Measurements from ENCODE around the gene TPO. TPM values are rescaled to one million over a fixed set of nuclear protein-coding genes. Genes with fewer than 3 reads are reported as not detected.
"Not testable (repeated sequence)": the region's sequence is repeated elsewhere in the genome, so short reads cannot be mapped to it uniquely, and the experiment has no call there.

Gene TPO
- total RNA-seq, 2 donors from 2014 or later, result 6.0 to 6.5 TPM

DNA sequence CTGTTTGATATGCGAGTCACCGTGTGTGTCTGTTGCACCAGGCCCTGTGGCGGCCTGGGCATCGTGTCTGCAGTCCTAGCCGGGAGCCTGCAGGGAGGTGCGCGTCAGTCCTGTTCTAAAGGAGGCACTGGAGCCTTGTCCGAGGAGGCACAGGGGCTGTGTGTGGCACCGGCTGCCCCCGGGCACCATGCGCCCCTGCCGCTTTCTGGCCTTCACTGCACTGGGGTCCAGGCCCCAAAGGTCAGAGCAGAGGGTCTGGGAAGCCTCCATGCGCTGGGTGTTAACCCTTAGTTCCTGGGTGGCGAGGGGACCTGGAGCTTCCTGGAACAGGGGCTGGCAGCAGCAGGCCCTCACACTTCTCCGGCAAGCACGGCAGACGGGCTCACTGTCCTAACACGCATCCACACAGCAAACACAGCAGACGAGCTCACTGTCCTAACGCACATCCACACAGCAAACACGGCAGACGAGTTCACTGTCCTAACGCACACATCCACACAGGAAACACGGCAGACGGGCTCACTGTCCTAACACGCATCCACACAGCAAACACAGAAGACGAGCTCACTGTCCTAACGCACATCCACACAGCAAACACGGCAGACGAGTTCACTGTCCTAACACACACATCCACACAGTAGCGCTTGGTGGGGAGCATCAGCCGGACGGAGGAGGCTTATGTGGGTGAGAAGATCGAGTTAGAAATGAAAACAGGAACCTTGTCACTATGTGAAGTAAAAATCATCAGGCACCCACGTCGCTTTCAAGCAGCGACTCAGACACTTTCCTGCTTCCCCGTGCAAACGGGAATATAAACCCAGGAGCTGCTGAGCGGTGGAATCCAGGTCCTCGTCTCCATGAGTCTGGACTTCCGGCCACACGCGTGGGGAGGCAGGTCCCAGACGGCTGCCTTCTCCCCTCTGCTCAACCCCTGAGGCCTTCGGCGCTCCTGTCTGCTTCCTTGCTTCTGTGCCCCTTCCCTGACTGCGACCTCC lies 65.3 kb downstream of the TPO start:
- intact Hi-C loops (cut with DNase I), result loop anchor here in 1 of 2 donors (5.0 kb wide), 1 partner anchor 269 kb away; no protein-coding TSS in a partner anchor
- peak; percentile 67 for DNase-seq (ENCODE audit: low spot score)

GRCh38 chr2:1479346-1479745 lies 66.1 kb downstream of the TPO start:
- intact Hi-C loops (cut with DNase I), result loop anchor here in 1 of 2 donors (5.0 kb wide), 1 partner anchor 268 kb away; no protein-coding TSS in a partner anchor
- no peak for DNase-seq (ENCODE audit: low spot score)

DNA sequence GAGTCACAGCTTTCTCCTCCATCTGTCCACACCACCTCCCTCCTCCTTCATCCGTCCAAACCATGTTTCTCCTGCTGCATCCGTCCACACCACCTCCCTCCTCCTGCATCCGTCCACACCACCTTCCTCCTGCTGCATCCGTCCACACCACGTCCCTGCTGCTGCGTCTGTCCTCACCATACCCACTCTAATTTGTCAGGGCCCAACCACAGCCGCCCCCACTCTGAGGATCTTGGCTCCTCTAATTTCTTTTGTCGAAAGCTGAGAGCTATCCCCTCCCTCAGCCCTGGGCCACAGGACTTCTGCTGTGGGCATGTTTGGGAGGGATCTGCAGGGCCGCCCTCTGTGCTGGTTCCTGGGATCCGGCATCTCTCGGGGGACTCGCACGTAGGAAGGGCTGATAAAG lies 67.4 kb downstream of the TPO start:
- peak; percentile 58 for DNase-seq (ENCODE audit: low spot score)
- intact Hi-C loops (cut with DNase I), result no loop called here

- intact Hi-C loops (cut with DNase I), result no loop called here
- peak; percentile 61 for DNase-seq (ENCODE audit: low spot score)
Measured at GRCh38 chr2:1481406-1482252, 68.4 kb downstream of the TPO start.

GRCh38 chr2:1482253-1482675 lies 69.0 kb downstream of the TPO start:
- intact Hi-C loops (cut with DNase I), result no loop called here
- DNase-seq (ENCODE audit: low spot score), result peak; percentile 52

DNA sequence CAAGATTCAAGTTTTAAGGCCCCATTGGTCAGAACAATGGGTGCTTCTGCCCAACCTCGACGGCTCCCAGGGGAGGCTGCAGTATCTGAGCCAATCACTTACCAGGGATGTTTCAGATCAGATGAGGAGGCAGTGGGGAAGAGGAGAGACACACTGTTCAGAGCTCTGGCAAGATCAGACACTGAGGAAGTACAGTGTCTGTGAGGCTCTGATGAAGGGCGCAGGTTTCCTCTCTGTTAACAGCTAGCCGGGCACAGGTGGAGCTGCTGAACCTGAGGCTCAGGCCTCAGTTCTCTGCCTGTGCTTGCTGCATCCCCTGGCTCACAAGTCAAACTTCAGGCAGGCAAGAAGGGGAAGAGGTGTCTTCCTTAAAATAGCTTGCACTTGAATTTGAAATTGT lies 69.7 kb downstream of the TPO start:
- no peak for DNase-seq (ENCODE audit: low spot score)
- intact Hi-C loops (cut with DNase I), result no loop called here

GRCh38 chr2:1483551-1483950 lies 70.3 kb downstream of the TPO start:
- DNase-seq (ENCODE audit: low spot score), result peak; percentile 44
- intact Hi-C loops (cut with DNase I), result no loop called here

DNA sequence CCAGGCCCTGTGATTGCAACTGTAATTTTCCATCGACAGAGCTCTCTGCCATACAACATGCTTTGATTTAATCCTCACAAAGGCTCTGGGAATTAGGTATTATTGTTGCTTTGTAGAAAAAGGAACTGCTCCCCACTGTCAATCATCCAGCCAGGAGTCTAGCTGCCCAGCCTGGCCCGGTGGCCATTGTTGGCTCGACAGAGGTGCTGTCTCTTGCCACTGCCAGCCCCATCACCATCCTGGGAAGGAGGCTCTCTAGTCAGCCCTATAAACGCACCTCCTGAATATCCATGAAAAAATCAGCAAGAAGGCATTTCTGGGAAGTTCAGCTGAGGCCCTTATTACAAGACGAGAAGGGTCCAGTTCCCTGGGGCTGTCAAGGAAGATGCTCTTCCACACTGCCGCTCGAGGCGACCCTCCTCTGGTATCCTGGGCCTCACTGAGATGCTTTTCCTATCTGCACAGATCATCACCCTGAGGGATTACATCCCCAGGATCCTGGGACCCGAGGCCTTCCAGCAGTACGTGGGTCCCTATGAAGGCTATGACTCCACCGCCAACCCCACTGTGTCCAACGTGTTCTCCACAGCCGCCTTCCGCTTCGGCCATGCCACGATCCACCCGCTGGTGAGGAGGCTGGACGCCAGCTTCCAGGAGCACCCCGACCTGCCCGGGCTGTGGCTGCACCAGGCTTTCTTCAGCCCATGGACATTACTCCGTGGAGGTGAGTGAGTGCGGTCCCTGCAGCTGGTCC lies 71.0 kb downstream of the TPO start:
- DNase-seq (ENCODE audit: low spot score), result peak; percentile 74
- intact Hi-C loops (cut with DNase I), result no loop called here

DNA sequence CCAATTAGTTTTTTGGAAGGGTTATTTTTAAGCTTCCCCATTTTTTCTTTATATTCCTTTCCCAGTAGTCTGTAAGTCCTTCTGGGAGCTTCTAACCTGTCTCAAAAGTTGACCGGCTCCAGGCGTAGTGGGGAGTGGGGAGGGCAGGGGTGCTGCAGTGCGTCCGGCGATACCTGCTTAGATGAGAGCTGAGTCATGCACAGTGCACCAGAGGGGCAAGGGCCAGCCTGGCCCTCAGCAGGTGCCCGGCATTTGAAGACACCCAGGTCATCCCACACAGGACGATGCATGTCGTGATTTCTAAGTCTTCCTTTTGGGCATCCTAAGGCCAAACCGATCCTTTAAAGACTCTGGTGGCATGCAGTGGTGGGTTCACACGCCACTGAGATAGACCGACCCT lies 73.4 kb downstream of the TPO start:
- intact Hi-C loops (cut with DNase I), result no loop called here
- DNase-seq (ENCODE audit: low spot score), result peak; percentile 52

DNA sequence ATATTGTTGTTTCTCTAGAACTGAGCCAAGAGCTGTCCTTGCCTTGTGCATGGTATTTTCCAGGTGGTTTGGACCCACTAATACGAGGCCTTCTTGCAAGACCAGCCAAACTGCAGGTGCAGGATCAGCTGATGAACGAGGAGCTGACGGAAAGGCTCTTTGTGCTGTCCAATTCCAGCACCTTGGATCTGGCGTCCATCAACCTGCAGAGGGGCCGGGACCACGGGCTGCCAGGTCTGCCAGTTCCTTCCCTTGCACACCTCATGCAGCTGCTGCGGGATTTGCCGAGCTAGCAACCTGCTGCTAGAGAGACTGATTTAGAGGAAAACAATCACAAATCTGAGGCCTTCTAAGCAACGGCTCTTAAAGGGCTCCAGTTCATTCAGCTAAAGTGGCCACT lies 74.5 kb downstream of the TPO start:
- intact Hi-C loops (cut with DNase I), result no loop called here
- DNase-seq (ENCODE audit: low spot score), result no peak

DNA sequence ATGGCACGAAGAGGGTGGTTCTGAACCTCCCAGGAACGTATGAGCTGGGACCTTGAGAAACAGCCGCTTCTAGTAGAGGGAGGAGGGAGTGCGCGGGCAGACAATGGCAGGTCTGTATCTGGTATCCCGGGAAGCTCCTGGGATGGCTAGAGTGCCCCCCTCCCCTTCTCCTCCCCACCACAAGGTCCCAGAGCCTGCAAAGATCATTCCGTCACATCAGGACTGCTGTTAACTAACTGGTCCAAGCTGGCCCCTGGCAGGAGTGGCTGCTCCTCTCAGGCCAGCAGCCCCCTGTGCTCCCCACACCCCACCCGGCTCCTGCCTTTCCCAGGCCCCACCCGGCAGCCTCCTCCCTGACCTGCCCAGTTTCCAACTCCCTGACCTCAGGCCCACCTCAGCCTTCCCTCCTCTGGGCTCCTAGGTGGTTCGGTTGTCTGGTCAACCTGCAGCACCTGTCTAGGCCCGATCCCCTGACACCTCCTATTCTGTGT lies 75.0 kb downstream of the TPO start:
- peak; percentile 72 for DNase-seq (ENCODE audit: low spot score)
- intact Hi-C loops (cut with DNase I), result no loop called here

GRCh38 chr2:1488851-1489250 lies 75.6 kb downstream of the TPO start:
- peak; percentile 54 for DNase-seq (ENCODE audit: low spot score)
- intact Hi-C loops (cut with DNase I), result no loop called here

- intact Hi-C loops (cut with DNase I), result no loop called here
- peak; percentile 42 for DNase-seq (ENCODE audit: low spot score)
Measured at GRCh38 chr2:1489486-1489885, 76.2 kb downstream of the TPO start.

- intact Hi-C loops (cut with DNase I), result not testable (repeated sequence)
Measured at GRCh38 chr2:1490381-1490780, 77.1 kb downstream of the TPO start.

GRCh38 chr2:1491751-1492150 lies 78.5 kb downstream of the TPO start:
- intact Hi-C loops (cut with DNase I), result no loop called here

More at GRCh38 chr2:1490381-1490780, 77.1 kb downstream of the TPO start:
- DNase-seq (ENCODE audit: low spot score), result peak; percentile 25

DNA sequence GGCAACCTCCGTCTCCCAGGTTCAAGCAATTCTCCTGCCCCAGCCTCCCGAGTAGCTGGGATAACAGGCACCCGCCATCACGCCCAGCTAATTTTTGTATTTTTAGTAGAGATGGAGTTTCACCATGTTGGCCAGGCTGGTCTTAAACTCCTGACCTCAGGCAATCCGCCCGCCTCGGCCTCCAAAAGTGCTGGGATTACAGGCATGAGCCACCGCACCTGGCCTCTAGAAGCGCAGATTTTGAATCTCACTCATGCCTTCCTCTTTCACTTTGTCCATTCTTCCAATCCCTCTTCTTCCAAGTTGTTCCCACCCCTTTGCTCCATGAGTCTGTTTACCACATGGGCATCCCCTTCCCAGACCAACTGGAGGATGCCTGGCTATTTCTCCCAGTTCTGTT lies 79.0 kb downstream of the TPO start:
- DNase-seq (ENCODE audit: low spot score); intact Hi-C loops (cut with DNase I): not testable (repeated sequence)

More at GRCh38 chr2:1491751-1492150, 78.5 kb downstream of the TPO start:
- DNase-seq (ENCODE audit: low spot score), result peak; percentile 31

DNA sequence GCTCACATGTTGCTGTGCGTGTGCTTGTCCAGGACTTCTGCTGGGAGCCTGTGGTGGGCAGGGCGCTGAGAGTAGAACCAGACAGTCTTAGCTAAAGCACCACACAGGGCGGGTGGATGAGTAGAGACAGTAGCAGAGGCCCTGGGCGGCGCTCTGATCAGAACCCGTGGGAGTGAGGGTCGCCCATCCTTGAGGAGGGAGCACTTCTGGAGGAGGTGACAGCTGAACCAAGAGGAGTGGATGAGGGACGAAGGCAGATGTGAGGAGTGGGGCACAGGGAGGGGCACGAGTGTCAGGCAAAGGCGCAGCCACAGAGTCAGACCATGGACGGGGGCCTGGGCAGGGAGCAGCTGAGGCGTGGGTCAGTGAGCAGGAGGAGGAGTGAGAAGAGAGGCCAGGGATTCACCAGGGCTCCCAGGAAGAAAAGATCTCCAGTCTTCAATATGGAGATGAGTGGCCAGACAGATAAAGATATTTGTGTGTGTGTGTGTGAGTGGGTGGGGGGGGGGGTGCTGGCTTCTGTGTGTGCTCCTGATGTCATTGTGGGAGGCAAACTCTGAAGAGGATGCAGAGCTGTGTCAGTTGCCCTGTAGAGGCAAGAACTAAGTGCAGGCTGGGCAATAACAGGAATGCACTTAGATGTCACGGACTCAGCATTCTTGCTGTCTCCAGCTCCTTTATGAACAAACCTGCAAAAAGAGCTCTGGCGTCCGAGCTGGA lies 79.6 kb downstream of the TPO start:
- intact Hi-C loops (cut with DNase I), result no loop called here
- DNase-seq (ENCODE audit: low spot score), result peak; percentile 64

GRCh38 chr2:1493431-1494126 lies 80.3 kb downstream of the TPO start:
- intact Hi-C loops (cut with DNase I), result no loop called here
- peak; percentile 74 for DNase-seq (ENCODE audit: low spot score)
